H1 (cell line): Measurements from ENCODE around the gene SPAG4. TPM values are rescaled to one million over a fixed set of nuclear protein-coding genes. Genes with fewer than 3 reads are reported as not detected.

Experiments used
- CHD7 ChIP-seq: fragments of 300-600 bp; sonication (generic); IDR thresholded peaks from 2 replicates; pipeline ENCODE4 v1.7.1; 2012; ENCODE audit warnings: low read length, moderate library complexity, mild to moderate bottlenecking, inconsistent platforms; ENCODE audit not compliant: insufficient replicate concordance
- E2F6 ChIP-seq: IDR thresholded peaks from 2 replicates; pipeline ENCODE4 v1.6.1; 2012; ENCODE audit warnings: inconsistent platforms
- TAF7 ChIP-seq: optimal IDR thresholded peaks from 2 replicates; pipeline ENCODE3; 2011; ENCODE audit warnings: low read depth, mild to moderate bottlenecking, inconsistent platforms, low read length, moderate library complexity, borderline replicate concordance
- polyA plus RNA-seq, 7 experiments: library from polyadenylated mRNA; depleted of rRNA in 3 of 7; stranded (reverse) in 5 of 7; unstranded in 2 of 7; fragments of >200 nt in 5 of 7; fragments of 200-250 nt in 2 of 7; gene quantifications; 1 replicate in 5 of 7; 2 replicates in 1 of 7; 4 replicates in 1 of 7; pipeline versions ENCODE4 v1.2.1 to v1.2.3, GENCODE V29; 2011 to 2013; ENCODE audit warnings: missing spikeins in 2 of 7, mixed read lengths in 2 of 7
- total RNA-seq: library from RNA; stranded (reverse); fragmentation: NEBNext Ultra II Directional; extraction: Animal tissue kit (Norgen Biotek cat#: 25700); gene quantifications from 2 replicates; pipeline ENCODE4 v1.2.1, GENCODE V29; 2021

SPAG4 gene
- total and polyA plus RNA-seq, 2 of the 8 experiments (the other 6 are each of a cell fraction or from before 2014, with no cell fraction given): 2.4 to 6.0 TPM

- TF ChIP-seq E2F6 (peak; percentile 30; the same call in 1 of the 2 replicates), CHD7 (no peak), TAF7 (no peak)
These were observed 1.1 kb downstream of the SPAG4 start (continued) for GRCh38 chr20:35616465-35617396.
